NB4 (cell line): ENCODE data around the gene AFF1.
A peak's percentile ranks its signal among the peaks of the same experiment; 100 is the strongest.

Experiments
- DNase-seq: peaks from one replicate; pipeline ENCODE4 v3.0.0; 2010; ENCODE audit warnings: low read depth
- H3K4me3 ChIP-seq: one replicate; pipeline ENCODE4 v1.5.1; 2011; ENCODE audit warnings: mild to moderate bottlenecking, low read depth, low read length, moderate library complexity
- CTCF ChIP-seq: IDR thresholded peaks from one replicate; pipeline ENCODE4 v1.5.1; 2012; ENCODE audit warnings: low read depth, low read length
- MAX ChIP-seq: IDR thresholded peaks from 2 replicates; pipeline ENCODE4 v1.6.1; 2011; ENCODE audit warnings: low read depth, low read length
- MYC ChIP-seq: IDR thresholded peaks from 2 replicates; pipeline ENCODE4 v1.6.1; 2011; ENCODE audit warnings: low read depth, low read length
- POLR2A ChIP-seq: IDR thresholded peaks from 2 replicates; pipeline ENCODE4 v1.6.1; 2011; ENCODE audit warnings: mild to moderate bottlenecking; ENCODE audit not compliant: insufficient read length; ENCODE audit errors: extremely low read depth

AFF1 gene

GRCh38 chr4:86965019-86965976, 30.5 kb downstream of the AFF1 start:
- DNase-seq = no peak
- H3K4me3 ChIP-seq = no peak overlapping the region
- no peak for TF ChIP-seq MAX
- TF ChIP-seq CTCF = no peak
- TF ChIP-seq POLR2A = no peak
- TF ChIP-seq MYC = no peak

GRCh38 chr4:86967073-86967472, 32.3 kb downstream of the AFF1 start:
- DNase-seq = peak; percentile 61
- TF ChIP-seq MAX = no peak
- TF ChIP-seq CTCF = no peak
- TF ChIP-seq POLR2A = no peak
- no peak for TF ChIP-seq MYC
- no peak overlapping the region for H3K4me3 ChIP-seq

- H3K4me3 ChIP-seq = no peak overlapping the region
- DNase-seq = peak; percentile 65
- TF ChIP-seq MYC = no peak
Measured at GRCh38 chr4:86967798-86968197, 33.0 kb downstream of the AFF1 start.

- TF ChIP-seq CTCF = no peak
- TF ChIP-seq MYC = no peak
- TF ChIP-seq MAX = no peak
- no peak for TF ChIP-seq POLR2A
Measured at GRCh38 chr4:86968547-86968946, 33.7 kb downstream of the AFF1 start.

GRCh38 chr4:86970447-86971354, 35.9 kb downstream of the AFF1 start:
- no peak for TF ChIP-seq MYC
- no peak for TF ChIP-seq MAX
- no peak for TF ChIP-seq CTCF
- TF ChIP-seq POLR2A = no peak
- DNase-seq = no peak
- H3K4me3 ChIP-seq = no peak overlapping the region

More at GRCh38 chr4:86968547-86968946, 33.7 kb downstream of the AFF1 start:
- no peak overlapping the region for H3K4me3 ChIP-seq
- DNase-seq = no peak

GRCh38 chr4:86971355-86971683, 36.5 kb downstream of the AFF1 start:
- TF ChIP-seq MYC (no peak), CTCF (no peak), POLR2A (no peak), MAX (no peak)
- no peak for DNase-seq
- no peak overlapping the region for H3K4me3 ChIP-seq
